IPS-18a (cell line): ENCODE measurements around the gene PXT1.
"Not testable (repeated sequence)": the region's sequence is repeated elsewhere in the genome, so short reads cannot be mapped to it uniquely, and the experiment has no call there.

Experiments used
- H3K27ac ChIP-seq: one replicate; pipeline ENCODE4 v1.5.1; 2013; ENCODE audit warnings: low read length
- H3K27me3 ChIP-seq: one replicate; pipeline ENCODE4 v1.6.1; 2013; ENCODE audit warnings: mild to moderate bottlenecking, low read length; ENCODE audit not compliant: control insufficient read depth, insufficient read depth
- H3K36me3 ChIP-seq: one replicate; pipeline ENCODE4 v1.6.1; 2013; ENCODE audit warnings: low read depth, low read length; ENCODE audit not compliant: control insufficient read depth
- H3K4me1 ChIP-seq: one replicate; pipeline ENCODE4 v1.6.1; 2013; ENCODE audit warnings: low read depth, low read length; ENCODE audit not compliant: control insufficient read depth
- H3K4me3 ChIP-seq: one replicate; pipeline ENCODE4 v1.5.1; 2013; ENCODE audit warnings: low read length
- H3K9ac ChIP-seq: one replicate; pipeline ENCODE4 v1.6.1; 2013; ENCODE audit warnings: mild to moderate bottlenecking, low read length, moderate library complexity
- H3K9me3 ChIP-seq: one replicate; pipeline ENCODE4 v1.6.1; 2013; ENCODE audit warnings: low read depth, low read length; ENCODE audit not compliant: control insufficient read depth

The PXT1 gene

DNA sequence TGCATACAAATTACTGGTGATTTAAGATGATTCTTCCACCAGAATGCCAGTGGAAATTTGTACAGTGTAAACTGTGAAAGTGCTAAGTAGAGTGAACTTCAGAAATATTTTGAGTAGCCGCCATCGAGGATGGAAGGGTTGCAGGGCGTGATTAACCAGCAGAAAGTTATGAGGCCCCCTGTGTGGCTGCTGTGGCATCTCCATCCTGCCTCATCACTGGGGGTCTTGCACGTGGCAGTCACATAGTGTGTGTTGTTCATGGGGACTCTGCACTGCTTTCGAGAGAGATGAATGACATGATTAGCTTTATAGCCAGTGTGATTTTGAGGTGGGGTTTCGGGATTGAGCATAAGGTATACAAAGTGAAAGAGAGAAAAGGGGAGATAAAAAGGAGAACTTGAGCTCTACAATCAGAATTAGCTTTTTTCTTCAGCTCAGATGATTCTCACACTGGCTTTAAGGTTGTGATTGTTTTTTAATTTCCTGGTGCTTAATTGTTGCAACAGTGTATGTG lies 26.6 kb upstream of the PXT1 start:
- Histone ChIP-seq H3K4me3 (no peak overlapping the region), H3K27me3 (no peaks in the 10 kb centered on the region), H3K36me3 (peaks cover 8% of the 10 kb centered on the region), H3K27ac (no peak overlapping the region), H3K9ac (no peak overlapping the region), H3K4me1 (no peaks in the 10 kb centered on the region), H3K9me3 (no peaks in the 10 kb centered on the region)

GRCh38 chr6:36467625-36468024 lies 25.0 kb upstream of the PXT1 start:
- Histone ChIP-seq H3K9ac (no peak overlapping the region), H3K27ac (no peak overlapping the region), H3K27me3 (no peaks in the 10 kb centered on the region), H3K4me3 (no peak overlapping the region), H3K4me1 (peaks cover 11% of the 10 kb centered on the region), H3K36me3 (peaks cover 8% of the 10 kb centered on the region), H3K9me3 (no peaks in the 10 kb centered on the region)

- H3K4me1 ChIP-seq, result peaks cover 11% of the 10 kb centered on the region
- no peaks in the 10 kb centered on the region for H3K36me3 ChIP-seq
- H3K9me3 ChIP-seq, result no peaks in the 10 kb centered on the region
- H3K4me3 ChIP-seq, result no peak overlapping the region
- no peak overlapping the region for H3K9ac ChIP-seq
- H3K27ac ChIP-seq, result no peak overlapping the region
- H3K27me3 ChIP-seq, result no peaks in the 10 kb centered on the region
Observed at GRCh38 chr6:36464233-36464632, 21.6 kb upstream of the PXT1 start.

GRCh38 chr6:36463676-36464075 lies 21.0 kb upstream of the PXT1 start:
- Histone ChIP-seq H3K36me3 (no peaks in the 10 kb centered on the region), H3K9me3 (no peaks in the 10 kb centered on the region), H3K4me3 (no peak overlapping the region), H3K9ac (no peak overlapping the region), H3K4me1 (peaks cover 11% of the 10 kb centered on the region), H3K27me3 (no peaks in the 10 kb centered on the region), H3K27ac (no peak overlapping the region)

- no peak overlapping the region for H3K27ac ChIP-seq
- no peaks in the 10 kb centered on the region for H3K9me3 ChIP-seq
- H3K36me3 ChIP-seq, result no peaks in the 10 kb centered on the region
- H3K27me3 ChIP-seq, result no peaks in the 10 kb centered on the region
- peaks cover 11% of the 10 kb centered on the region for H3K4me1 ChIP-seq
- no peak overlapping the region for H3K4me3 ChIP-seq
- H3K9ac ChIP-seq, result no peak overlapping the region
Observed at GRCh38 chr6:36461646-36462045, 19.0 kb upstream of the PXT1 start.

DNA sequence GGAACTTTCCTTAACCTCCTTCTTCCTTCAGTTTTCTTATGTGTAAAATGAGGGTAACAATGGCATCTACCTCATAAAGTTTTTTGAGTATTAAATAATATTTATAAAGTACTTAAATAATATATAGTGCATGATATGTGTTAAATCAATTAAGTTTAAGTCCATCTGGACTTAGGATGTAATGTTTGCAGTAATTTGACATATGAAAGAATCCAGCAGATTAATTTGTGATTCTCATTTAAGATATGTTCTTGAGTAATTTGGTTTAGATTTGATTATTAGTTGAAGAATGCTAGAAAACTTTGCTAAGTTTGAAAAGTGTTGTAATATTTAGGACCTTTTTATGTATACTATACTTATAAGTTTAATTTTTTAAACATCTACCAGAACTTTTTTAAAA lies 18.3 kb upstream of the PXT1 start:
- Histone ChIP-seq H3K4me1 (peaks cover 11% of the 10 kb centered on the region), H3K4me3 (no peak overlapping the region), H3K27me3 (no peaks in the 10 kb centered on the region), H3K9me3 (no peaks in the 10 kb centered on the region), H3K27ac (no peak overlapping the region), H3K9ac (no peak overlapping the region), H3K36me3 (no peaks in the 10 kb centered on the region)

GRCh38 chr6:36459501-36459900 lies 16.8 kb upstream of the PXT1 start:
- Histone ChIP-seq H3K27me3 (no peaks in the 10 kb centered on the region), H3K27ac (no peak overlapping the region), H3K4me3 (no peak overlapping the region), H3K36me3 (no peaks in the 10 kb centered on the region), H3K9me3 (no peaks in the 10 kb centered on the region), H3K9ac (no peak overlapping the region), H3K4me1 (peaks cover 11% of the 10 kb centered on the region)

DNA sequence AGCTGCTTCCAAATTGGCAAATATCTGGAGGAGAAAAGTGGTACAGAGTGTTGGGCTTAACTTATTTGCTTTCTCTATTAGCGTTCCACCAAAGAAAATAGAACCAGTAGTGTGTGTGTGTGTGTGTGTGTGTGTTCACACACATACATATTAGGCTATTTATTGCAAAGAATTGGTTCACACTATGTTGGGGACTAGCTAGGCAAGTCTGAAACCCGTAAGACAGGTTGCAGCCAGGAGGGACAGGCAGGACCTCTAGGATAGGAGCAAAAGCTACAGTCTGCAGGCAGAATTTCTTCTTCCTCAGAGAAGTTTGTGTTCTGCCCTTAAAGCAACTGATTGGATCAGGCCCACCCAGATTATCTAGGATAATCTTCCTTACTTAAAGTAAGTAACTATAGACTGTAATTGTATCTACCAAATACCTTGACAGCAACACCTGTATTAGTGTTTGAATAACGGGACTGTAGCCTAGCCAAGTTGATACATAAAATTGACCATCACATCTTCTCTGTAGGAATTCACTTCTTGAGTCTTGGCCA lies 12.9 kb upstream of the PXT1 start:
- Histone ChIP-seq H3K36me3 (no peaks in the 10 kb centered on the region), H3K4me3 (no peak overlapping the region), H3K4me1 (no peaks in the 10 kb centered on the region), H3K9me3 (no peaks in the 10 kb centered on the region), H3K9ac (no peak overlapping the region), H3K27me3 (no peaks in the 10 kb centered on the region), H3K27ac (no peak overlapping the region)

- H3K36me3 ChIP-seq, H3K27me3 ChIP-seq, H3K9ac ChIP-seq, H3K27ac ChIP-seq, H3K4me1 ChIP-seq, H3K9me3 ChIP-seq, H3K4me3 ChIP-seq: not testable (repeated sequence)
Observed at GRCh38 chr6:36452897-36453296, 10.2 kb upstream of the PXT1 start.

- not testable (repeated sequence) for H3K4me3 ChIP-seq, H3K9ac ChIP-seq, H3K9me3 ChIP-seq, H3K27ac ChIP-seq, H3K27me3 ChIP-seq, H3K4me1 ChIP-seq, H3K36me3 ChIP-seq
Observed at GRCh38 chr6:36449173-36449572, 6.5 kb upstream of the PXT1 start.

DNA sequence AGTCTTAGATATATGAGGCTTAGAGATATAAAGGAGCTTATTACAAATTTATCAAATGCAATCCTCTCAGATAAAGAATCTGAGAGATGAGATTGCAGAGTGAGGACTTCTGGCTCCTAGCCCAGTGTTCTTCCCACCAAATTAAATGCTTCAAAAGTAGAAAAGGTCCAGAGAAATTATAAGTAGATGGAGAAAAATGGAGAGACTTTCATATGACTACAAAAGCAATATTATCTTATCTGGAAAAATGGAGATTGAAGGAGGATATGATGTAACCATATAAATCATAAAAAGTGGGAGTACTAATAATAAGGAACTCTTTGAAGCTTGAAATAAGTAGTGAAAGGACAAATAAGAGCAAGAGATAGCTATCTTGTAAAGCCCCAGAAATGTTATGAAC lies 3.0 kb upstream of the PXT1 start:
- H3K36me3 ChIP-seq, result no peaks in the 10 kb centered on the region
- no peaks in the 10 kb centered on the region for H3K9me3 ChIP-seq
- H3K27me3 ChIP-seq, result peaks cover 3% of the 10 kb centered on the region
- H3K4me3 ChIP-seq, result no peak overlapping the region
- H3K9ac ChIP-seq, result no peak overlapping the region
- H3K27ac ChIP-seq, result no peak overlapping the region
- H3K4me1 ChIP-seq, result peaks cover 27% of the 10 kb centered on the region

GRCh38 chr6:36444470-36444869 lies 1.8 kb upstream of the PXT1 start:
- no peak overlapping the region for H3K9ac ChIP-seq
- no peaks in the 10 kb centered on the region for H3K9me3 ChIP-seq

More at GRCh38 chr6:36444470-36444869, 1.8 kb upstream of the PXT1 start:
- Histone ChIP-seq H3K36me3 (no peaks in the 10 kb centered on the region), H3K4me3 (peak overlapping the region; percentile 97), H3K4me1 (peaks cover 27% of the 10 kb centered on the region), H3K27ac (no peak overlapping the region), H3K27me3 (peaks cover 3% of the 10 kb centered on the region)
